Fibroblast of skin of left biceps (primary cell): ENCODE data around the gene PIEZO2.
"Not testable (repeated sequence)": the region's sequence is repeated elsewhere in the genome, so short reads cannot be mapped to it uniquely, and the experiment has no call there.

Experiments
- DNase-seq, 2 experiments: peaks; one replicate each; pipeline ENCODE4 v3.0.0-alpha.2; 2013; ENCODE audit warnings: low read depth in 2 of 2

The PIEZO2 gene

DNA sequence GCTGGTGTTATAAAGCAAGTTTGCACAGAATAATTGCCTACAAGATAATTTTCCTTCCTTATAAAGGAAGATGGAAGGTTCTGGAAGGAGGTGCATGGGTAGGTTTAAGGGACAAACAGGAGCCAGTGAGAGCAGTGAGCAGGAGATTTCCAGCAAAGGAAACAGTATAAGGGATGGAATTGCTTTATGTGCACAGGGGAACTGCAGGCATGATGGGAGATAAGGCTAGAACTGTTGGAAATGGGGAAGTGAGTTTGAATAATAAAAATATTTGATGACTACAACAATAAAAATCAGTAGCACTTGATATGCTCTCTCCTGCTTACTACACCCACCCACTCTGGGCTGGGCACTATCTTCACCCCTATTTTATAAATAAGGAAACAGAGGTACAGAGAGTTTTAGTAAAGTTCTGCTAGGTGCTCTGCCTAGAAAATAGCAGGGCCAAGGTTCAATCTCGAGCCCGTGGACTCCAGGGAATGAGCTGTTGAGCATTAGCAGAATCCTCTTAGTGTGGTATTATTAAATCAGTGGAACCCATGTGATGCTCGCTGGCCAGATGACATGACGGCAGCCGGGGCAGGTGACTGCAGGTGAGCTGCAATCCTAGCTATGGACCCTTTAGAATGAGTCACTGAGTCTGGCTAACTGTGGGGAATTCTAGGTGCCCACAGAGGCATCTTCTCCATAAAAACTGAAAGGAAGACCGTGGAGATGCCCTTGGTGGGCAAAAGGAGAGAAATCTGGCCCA, 302.5 kb downstream of the PIEZO2 start:
- no peak for DNase-seq

GRCh38 chr18:10846035-10846434, 303.3 kb downstream of the PIEZO2 start:
- DNase-seq: not testable (repeated sequence)

- no peak for DNase-seq
Measured at GRCh38 chr18:10843565-10843964, 305.8 kb downstream of the PIEZO2 start.

- DNase-seq: no peak
Measured at GRCh38 chr18:10842861-10843260, 306.5 kb downstream of the PIEZO2 start.

DNA sequence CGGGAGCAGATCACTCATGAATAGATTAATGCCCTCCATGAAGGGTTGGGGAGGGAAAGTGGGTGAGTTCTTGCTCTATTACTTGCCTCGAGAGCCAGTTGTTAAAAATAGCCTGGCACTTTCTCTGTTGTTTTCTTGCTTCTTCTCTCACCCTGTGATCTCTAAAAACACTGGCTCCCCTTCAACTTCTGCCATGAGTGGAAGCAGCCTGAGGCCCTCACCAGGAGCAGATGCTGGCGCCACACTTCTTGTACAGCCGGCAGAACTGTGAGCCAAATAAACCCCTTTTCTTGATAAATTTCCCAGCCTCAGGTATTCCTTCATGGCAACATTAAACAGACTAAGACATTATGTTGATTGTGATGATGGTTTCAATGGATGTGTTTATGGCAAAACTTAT, 307.0 kb downstream of the PIEZO2 start:
- no peak for DNase-seq

GRCh38 chr18:10841203-10841602, 308.2 kb downstream of the PIEZO2 start:
- peak; percentile 78 to 81 for DNase-seq

DNA sequence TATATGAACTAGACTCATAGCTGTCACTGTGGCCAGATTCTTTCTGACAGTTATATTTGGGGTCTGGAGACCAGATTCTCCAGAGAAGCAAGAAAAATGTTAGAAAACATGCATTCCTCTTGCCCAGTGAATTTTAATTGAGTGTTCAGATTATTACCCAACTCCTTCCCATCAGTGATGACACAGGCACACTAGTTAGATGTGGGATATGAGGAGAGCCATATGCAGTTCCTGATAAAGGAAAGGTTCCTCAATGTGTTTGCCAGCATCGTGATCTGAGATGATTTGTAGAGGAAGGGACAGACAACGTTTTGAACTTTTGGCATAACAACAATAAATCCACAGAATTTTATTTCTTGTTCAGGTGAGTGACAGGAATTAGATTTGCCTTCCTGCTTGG, 308.6 kb downstream of the PIEZO2 start:
- peak; percentile 44 to 51 for DNase-seq

DNA sequence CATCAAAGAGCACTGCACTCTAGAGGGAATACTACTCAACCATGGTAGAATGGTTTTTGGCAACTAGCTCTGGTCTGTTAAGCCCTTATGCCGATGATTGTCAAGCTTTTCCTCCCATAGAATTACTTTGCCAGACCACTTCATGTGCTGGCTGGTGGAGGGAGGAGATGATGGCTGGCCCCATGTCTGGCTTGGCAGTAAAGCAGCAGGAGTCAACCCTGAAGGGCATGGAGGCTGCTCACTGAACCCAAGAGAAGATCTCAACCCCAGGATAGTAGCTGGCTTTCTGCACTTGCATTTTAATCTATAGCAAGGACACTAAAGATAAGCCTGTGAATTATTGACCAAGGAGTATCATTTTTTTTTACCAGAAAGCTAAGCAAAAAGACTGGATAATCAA, 309.9 kb downstream of the PIEZO2 start:
- no peak for DNase-seq

- DNase-seq: no peak
Measured at GRCh38 chr18:10838553-10838952, 310.8 kb downstream of the PIEZO2 start.

DNA sequence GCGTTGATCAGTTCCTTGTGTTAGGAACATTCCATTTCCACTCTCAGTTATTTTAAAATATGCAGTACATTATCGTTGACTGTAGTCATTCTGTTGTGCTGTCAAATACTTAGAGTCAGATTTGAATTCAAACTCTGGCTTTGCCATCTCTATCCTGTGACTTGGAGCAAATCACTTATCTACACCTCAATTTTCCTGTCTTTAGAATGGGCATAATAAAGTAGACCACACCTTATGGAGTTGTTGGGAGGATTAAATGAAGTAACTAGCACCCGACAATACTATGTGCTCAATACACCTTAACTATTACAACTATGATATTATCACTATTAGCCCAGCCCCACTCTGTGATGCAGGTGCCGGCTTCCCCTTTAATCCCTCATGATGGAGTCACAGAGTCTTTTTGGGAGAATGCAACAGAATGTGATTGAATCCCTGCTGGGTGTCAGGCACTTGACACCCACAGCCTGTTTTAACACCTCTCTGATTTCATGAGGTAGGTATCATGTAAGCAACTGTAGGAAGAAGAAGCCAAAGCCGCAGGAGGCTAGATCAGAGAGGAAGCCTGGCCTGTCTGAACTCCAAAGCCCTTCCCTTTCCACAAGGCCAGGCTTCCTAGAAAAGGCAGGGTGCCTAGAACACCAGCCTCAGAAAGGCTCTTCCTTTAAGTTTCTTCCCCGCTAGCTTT, 315.1 kb downstream of the PIEZO2 start:
- DNase-seq: no peak

DNA sequence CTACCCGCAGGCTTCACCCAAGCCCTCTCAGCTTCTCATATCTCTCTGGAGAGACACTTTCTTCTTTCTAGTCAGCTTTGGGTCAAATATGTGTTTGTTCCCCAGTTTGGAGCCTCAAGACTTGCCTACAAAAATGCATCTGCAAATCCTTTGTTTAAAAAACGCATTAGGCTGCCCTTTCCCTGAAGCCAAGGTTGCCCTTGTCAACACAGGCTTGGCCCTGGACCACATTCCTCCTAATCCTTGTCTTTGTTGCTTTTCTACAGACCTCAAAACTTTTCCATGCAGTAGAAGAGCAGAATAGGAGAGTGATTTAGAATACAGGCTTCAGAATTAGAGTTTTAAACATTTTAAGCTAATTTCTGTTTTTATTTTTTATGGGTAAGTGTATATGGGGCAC, 315.7 kb downstream of the PIEZO2 start:
- no peak for DNase-seq

DNA sequence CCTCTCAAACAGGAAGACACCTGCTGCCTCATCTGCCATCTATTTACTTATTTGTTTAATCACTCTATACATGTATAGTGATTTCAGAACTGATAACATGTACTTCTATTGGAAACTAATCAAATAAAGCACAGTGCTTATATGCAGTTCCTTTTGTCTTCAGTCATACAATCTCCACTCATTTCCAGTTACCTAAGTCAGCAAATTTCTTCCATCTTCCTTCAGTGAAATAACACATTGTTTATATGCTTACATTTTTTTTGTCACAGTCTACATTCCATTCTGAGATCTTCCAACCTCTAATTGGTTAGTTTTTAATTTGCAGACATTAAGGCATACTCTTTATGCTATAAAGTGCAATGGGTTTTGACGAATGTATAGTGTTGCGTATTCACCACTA, 323.0 kb downstream of the PIEZO2 start:
- no peak for DNase-seq

GRCh38 chr18:10822456-10822855, 326.9 kb downstream of the PIEZO2 start:
- DNase-seq: no peak

DNA sequence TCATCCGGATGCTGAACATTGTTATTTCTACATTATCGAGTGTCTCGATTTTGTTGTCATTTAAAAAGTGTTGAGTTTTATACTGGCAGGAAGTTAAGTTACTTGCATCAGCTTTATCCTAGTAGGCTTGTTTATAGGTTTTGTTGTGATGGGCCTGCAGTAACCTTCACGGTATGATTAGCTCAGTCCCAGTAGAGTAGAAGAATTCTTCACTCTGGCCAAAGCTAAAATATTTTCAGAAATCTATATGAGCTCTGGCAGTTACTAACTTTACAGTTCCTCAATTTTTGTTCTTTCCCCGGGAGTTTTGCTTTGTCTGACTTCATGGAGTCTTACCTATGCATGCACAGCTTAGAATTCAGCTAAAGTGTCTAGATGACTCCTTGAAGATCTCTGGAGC, 328.7 kb downstream of the PIEZO2 start:
- no peak for DNase-seq

- DNase-seq: no peak
Measured at GRCh38 chr18:10814336-10814735, 335.0 kb downstream of the PIEZO2 start.

DNA sequence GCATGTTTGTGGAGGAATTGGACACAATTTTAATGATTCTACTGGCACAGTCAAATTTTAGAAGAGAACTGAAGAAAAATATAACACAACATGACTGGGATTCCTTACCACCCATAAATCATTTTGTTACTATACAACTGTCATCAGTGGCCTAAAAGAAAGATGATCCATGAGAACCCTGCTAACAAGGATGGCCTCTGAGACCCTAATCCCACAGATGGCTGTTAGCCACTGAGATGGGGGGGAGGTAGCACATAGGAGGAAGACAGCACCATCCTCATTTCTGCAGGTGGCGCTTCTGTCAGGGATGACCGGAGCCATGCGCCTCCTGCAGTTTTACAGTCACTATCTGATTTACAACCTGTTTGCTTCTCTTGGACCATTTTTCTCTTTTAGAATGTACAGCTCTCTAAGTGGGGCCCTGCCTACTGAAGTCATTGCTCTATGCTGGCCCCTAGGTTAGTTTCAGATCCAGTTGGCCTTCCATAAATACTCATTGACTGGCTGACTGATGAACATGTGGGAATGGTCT, 343.7 kb downstream of the PIEZO2 start:
- no peak for DNase-seq

DNA sequence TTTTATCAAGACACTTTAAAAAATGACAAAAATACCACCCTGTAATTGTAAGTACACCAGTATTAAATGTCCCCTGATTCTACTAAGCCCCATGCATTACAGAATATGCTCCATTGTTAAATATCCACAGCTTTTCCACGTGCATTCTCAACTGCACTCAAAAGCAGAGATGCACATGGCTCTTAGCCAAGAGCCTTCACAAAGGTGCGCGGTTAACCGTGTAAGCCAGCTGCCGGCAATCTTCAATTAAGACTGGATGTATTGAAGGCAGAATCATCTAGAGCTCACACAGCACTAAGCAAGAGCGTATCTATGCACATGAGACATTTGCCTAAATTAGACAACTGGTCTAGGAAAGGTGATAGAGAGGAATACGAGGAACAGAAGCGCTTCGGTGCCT, 345.2 kb downstream of the PIEZO2 start:
- no peak for DNase-seq

DNA sequence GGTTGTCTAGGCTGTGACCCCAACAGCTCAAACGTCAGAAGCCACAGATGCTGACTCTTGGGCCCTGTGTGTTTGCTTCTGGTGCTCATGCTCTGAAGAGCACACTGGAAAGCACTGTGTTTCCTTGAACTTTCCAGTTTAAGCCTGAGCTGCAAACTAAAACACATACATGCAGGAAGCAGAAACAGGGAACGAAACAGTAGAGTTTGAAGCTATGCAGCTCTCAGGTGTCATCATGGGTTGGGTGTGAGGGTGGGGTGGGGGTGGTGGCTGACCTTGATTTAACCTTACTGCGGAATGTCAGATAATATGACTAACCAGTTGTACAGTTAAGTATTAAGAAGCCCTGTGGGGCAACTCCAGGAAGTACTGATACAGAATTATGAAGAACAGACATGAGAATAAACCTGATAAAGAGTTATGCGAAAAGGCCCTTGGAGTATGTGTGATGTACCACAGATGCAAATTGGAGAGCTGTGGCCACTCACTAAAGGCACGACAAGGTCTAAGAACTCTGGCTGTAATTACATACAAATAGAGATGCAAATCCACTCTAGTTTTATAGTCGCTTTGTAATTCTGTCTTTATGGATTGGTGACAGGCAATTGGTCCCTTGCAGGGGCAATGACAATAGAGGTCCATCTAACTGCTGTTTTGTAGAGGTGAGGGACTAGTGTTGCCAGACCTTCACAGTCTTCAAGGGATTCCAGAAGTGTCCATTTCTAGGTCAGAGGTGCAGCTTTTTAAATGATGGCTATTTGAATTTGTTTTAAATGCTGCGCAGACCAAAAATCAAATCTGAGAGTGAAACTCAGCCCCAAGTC, 350.4 kb downstream of the PIEZO2 start:
- DNase-seq: peak in 1 of 2 experiments; percentile 12

DNA sequence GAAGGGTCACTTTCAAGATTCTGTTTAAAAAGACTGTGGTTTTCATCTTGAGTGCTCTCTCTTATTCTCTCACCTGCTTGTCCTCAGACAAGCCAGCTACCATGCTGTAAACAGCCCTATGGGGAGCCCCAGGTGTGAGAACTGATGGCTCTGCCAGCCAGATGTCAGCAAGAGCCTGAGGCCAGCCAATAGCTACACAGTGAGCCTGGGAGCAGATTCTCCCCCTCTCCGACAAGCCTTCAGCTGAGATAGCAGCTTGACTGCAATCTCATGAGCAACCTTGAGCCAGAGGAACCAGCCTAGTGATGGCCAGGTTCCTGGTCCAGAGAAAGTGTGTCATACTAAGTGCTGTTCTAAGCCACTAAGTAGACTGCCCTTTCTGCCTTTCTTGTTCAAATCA, 351.5 kb downstream of the PIEZO2 start:
- DNase-seq: no peak

GRCh38 chr18:10794771-10795170, 354.6 kb downstream of the PIEZO2 start:
- no peak for DNase-seq

GRCh38 chr18:10793730-10794370, 355.5 kb downstream of the PIEZO2 start:
- no peak for DNase-seq

- DNase-seq: no peak
Measured at GRCh38 chr18:10792181-10792580, 357.2 kb downstream of the PIEZO2 start.
